ENCODE results near the gene KRAS.

GRCh38 chr12:25243680-25243990, 7.1 kb downstream of the KRAS start:
- no peak for TF ChIP-seq ZFX (IDR thresholded peaks at IDR 0.05)
- no peak for TF ChIP-seq CTCF (conservative IDR thresholded peaks at IDR 0.05)

Data from C4-2B (cell line).